HG03354 (cell line): ENCODE measurements around the gene TAF9B.
A peak's percentile ranks its signal among the peaks of the same experiment; 100 is the strongest.
"Not testable (repeated sequence)": the region's sequence is repeated elsewhere in the genome, so short reads cannot be mapped to it uniquely, and the experiment has no call there.

Experiments
- ATAC-seq: cut with Tn5 transposase; IDR thresholded peaks from one replicate; pipeline ENCODE4 v1.9.1; 2021; ENCODE audit warnings: mild to moderate bottlenecking; ENCODE audit not compliant: unreplicated experiment, poor library complexity, severe bottlenecking

The TAF9B gene, protein sequence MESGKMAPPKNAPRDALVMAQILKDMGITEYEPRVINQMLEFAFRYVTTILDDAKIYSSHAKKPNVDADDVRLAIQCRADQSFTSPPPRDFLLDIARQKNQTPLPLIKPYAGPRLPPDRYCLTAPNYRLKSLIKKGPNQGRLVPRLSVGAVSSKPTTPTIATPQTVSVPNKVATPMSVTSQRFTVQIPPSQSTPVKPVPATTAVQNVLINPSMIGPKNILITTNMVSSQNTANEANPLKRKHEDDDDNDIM

DNA sequence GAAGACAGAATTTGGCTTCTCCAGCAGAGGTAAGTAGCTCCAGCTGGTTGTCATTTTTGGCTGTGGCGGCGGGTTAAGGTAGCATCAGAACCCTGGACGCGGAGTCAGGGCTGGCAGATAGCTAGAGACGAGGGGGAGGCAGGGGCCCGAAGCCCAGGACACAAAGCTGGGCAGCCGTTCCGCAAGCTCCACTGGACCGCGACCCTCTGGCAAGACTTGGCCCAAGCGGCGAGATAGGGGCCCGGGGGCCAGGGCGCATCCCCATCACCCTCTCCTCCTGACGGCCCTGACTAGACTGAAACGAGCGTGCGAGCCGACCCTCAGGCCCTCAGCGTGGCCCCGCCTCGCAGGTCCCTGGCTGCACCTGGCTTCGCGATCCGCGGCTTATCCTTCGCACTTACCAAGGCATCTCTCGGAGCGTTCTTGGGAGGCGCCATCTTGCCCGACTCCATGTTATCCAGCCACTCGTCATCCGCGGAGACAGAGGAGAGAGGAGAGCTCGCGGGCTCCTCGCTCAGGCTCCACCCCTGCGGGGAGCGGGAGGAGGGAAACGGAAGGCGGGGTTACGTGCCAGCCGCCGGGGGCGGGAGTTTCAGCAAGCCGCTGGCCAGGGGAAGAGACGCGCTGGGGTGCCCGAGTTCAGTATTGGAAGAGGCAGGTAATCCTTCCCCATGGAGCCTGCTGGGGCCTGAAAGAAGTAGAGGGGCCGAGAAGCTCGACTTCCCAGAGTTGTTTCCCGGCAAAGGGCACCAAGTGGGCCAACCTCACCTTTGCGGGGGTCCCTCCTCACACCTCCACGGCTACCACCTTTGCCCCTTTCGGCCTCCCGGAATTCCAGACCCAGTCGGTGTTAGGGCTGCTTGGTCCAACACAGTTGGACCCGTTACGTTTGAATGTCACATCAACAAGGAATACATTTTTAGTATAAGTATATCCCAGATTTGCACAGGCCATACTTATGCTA is at the start of gene TAF9B:
Gene TAF9B (minus strand): TSS at position 491 of the 964 bp plus-strand sequence. CDS start 39 bp downstream, at position 452.
- ATAC-seq: peak; percentile 95

DNA sequence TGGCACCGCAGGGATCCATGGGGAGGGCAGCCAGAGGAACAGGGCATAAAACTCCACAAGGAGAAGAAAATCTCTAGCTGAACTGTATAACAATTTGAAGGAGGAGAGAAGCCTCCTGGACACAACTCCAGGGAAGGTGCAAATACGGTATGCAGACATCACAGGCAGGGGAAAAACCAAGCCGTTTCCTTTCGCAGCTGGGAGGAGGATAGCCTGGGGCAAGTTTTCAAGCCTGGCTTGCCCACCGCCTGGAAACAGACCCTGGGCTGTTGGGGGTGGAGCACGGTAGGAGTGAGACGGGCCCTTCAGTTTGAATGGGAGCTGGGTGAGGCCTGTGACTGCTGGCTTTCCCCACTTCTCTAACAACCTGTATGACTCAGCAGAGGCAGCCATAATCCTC is 43.4 kb upstream of the TAF9B start:
- ATAC-seq: no peak

DNA sequence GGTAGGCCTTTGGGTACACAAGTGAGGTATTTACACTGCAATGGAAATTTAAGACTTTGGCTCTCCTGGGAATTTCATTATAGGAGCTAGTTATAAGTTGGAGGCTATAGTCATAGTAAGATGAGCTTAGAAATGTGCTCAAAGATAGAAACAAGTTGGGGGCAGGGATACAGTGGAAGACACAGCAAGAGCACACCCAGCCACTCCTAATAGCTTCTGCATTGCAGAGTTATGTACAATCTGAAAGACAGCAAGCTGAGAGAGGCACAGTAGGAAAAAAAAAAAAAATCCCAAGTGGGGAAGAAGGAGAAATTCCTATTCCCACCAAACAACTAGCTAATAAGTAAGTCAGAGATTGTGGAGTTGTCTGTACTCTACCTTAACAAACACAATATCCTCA is 41.9 kb upstream of the TAF9B start:
- no peak for ATAC-seq

DNA sequence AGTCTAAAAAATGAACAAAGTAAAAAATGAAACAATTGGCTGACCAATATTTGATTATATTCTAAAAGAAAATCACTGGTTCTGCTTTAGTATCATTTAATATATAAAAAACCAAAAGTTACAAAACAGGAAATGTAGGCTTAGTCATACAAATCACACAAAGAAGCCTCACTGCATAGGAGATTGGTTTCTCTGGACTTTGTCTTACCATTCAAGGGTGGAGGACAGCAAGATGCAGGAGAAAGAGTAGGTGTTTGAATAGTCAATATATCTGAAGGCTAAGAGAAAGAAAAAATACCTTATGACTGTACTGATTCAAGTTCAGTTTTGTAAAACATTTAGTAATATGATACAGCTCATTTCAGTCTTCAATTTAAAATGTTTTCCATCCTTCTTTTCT is 28.6 kb upstream of the TAF9B start:
- no peak for ATAC-seq

DNA sequence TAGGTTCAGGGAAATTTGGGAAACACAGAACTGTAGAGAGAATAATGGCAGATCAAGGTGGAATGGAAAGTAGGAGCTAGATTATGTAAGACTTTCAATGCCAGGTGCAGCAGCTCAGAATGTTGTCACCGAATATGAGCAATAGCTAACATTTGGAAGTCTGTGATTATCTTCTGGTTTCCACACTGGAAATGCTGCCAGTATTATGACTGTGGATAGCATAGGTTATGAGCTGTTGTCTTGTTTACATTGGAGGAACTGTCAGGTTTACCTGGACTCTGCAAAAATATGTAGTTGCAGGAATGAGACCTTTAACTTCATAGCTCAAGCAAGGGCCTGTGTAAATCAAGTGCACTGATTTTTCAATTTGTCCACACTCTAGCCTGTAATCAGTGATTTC is 26.0 kb upstream of the TAF9B start:
- ATAC-seq: no peak

DNA sequence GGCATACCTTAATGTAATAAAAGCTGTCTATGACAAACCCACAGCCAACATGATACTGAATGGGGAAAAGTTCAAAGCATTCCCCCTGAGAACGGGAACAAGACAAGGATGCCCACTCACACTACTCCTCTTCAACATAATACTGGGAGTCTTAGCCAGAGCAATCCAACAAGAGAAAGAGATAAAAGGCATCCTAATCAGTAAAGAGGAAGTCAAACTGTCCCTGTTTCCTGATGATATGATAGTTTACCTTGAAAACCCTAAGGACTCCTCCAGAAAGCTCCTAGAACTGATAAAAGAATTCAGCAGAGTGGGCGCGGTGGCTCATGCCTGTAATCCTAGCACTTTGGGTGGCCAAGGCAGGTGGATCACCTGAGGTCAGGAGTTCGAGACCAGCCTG is 23.7 kb upstream of the TAF9B start:
- ATAC-seq: not testable (repeated sequence)

DNA sequence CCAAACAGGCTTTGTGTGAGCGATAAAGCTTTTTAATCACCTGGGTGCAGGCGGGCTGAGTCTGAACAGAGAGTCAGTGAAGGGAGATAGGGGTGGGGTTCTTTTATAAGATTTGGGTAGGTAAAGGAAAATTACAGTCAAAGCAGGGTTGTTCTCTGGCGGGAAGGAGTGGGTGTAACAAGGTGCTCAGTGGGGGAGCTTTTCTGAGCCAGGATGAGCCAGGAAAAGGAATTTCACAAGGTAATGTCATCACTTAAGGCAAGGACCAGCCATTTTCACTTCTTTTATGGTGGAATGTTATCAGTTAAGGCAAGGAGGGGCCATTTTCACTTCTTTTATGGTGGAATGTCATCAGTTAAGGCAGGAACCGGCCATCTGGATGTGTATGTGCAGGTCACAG is 21.3 kb upstream of the TAF9B start:
- not testable (repeated sequence) for ATAC-seq

DNA sequence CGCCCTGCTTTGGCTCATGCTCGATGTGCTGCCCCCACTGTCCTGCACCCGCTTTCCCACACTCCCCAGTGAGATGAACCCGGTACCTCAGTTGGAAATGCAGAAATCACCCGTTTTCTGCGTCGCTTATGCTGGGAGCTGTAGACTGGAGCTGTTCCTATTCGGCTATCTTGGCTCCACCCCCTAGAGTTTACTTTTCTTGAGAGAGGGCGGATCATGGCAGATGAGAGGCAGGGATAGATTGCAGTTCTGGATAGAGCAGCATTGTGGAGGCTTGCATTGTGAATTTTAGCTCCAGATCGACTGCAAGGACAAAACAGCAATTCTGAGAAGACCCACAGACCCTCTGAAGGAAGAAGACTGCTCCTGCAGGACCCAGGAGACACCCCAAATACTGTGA is 18.4 kb upstream of the TAF9B start:
- ATAC-seq: not testable (repeated sequence)

DNA sequence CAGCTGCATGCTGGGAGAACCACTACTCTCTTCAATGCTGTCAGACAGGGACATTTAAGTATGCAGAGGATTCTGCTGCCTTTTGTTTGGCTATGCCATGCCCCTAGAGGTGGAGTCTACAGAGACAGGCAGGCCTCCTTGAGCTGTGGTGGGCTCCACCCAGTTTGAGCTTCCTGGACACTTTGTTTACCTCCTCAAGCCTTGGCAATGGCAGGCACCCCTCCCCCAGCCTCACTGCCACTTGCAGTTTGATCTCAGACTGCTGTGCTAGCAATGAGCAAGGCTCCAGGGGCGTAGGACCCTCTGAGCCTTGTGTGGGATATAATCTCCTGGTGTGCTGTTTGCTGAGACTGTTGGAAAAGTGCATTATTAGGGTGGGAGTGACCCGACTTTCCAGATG is 17.9 kb upstream of the TAF9B start:
- not testable (repeated sequence) for ATAC-seq

DNA sequence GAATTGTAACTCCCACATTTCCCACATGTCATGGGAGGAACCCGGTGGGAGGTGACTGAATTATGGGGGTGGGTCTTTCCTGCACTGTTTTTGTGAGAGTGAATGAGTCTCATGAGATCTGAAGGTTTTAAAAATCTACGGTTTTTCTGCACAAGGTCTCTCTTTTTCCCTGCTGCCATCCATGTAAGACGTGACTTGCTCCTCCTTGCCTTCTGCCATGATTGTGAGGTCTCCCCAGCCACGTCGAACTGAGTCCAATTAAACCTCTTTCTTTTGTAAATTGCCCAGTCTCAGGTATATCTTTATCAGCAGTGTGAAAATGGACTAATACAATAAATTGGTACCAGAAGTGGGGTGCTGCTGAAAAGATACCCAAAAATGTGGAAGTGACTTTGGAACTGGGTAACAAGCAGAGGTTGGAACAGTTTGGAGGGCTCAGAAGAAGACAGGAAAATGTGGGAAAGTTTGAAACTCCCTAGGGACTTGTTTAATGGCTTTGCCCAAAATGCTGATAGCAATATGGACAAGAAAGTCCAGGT is 7.6 kb upstream of the TAF9B start:
- ATAC-seq: not testable (repeated sequence)

DNA sequence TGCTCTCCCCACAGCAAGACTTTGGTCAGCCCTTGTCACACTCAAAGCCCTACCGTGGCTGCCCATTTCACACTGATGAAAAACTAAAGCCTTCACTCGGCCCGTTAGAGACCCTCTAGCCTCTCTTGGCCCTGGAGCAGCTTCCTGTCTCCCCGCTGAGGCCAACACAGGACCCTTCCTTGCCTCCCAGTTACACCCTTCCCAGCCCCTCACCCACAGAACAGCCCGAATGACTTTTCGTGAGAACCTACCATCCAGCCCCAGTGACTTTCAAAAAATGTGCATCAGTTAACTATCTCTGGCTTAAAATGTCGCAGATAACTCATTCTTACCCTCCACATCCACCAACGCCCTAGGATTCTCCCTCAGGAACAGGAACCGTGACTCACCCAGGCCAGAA is 756 bp upstream of the TAF9B start:
- ATAC-seq: no peak

DNA sequence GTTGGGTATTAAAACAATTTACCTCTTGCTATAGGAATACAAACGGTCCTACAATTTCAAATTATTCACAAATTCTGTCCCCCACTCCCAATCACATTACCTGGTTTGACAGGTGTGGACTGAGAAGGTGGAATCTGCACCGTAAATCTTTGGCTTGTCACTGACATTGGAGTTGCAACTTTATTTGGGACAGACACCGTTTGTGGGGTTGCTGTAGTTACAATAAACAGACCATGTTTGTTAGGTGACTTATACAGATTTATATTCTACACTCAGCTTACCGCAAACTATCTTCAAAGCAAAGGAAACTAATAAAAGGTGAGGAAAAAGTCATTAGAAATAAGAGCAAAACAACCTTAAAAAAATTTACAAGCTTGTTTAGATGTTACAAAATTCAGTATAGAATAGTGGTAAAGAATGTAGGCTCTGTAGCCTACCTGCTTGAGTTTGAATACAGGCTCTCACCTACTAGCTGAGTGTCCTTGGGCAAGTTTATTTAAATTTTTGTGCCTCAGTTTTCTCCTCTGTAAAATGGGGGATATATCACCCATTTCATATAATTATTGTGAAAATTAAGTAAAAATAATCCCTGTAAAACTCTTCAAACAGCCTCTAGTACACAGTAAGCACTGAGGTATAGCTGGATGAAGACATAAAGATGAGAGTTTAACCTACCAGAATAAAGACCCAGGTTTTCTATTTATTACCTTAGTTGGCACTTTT is 6.1 kb downstream of the TAF9B start:
- ATAC-seq: no peak

DNA sequence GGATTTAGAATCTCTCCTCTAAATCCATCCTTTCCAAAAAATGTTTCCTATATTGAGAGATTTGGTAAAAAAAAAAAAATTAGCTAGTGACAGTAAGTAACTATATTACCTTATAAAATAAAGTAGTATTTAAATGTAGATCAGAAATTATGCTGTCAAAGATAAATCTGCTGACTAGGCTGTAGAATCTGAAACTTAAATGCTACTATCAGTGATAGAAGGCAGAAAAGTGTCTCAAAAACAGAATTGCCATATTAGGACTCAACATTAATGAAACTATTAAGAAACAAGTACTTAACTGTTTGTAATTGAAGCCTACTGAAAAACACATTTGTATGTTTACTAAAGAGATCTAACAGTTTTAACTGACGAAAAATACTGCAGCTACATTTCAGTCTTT is 8.3 kb downstream of the TAF9B start:
- ATAC-seq: no peak

DNA sequence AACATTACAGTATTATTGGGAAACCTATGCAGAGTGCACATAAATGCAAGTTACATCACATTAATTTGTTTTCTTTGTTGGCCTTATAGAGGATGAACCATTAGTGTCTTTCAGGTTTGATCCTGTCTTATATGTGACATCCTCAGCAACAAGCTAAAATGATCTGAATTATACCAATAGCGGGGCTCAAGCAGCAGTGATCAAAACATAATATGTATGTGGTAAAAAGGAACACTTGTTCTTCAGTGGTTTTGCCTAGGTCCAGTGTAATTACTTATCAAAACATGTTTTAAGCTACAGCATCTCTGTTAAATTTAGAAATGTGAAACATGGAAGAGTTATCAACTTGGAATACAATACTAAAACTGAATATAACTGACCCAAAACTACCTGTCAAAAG is 9.1 kb downstream of the TAF9B start:
- ATAC-seq: no peak

DNA sequence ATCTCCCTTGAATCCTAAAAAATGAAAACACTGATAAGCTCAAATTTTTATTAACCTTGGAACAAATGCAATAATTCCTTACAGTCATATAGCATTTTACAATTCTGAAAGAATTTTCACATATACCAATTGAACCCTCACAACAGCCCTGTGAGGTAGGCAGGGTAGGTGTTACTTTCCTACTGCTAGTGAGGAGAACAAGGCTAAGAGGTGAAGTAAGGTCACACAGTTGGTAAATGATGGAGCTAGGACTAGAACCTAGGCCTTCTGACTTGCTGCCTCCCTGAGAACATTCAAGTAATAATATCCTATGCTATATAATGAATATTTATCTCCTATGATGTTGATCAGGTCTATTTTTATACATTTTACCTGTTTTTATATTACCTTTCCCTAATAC is 9.7 kb downstream of the TAF9B start:
- no peak for ATAC-seq

DNA sequence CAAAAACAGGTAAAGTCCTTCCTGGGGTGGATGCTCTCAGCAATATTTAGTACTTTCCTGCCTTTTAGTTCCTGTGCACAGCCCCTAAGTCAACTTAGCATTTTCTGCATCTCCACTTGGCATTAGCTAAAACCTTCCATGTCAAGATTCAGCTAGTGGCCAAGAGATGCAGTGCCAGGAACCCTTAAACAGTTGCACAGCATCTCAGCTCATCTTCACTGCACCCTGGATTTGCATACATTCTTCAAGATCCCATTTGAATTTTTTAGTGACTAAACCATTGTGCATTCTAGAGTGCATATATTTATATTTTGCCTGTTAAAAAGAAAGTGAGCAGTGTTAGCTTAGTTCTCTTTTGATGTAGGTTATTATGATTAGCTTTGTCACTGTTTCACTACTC is 13.7 kb downstream of the TAF9B start:
- ATAC-seq: not testable (repeated sequence)

DNA sequence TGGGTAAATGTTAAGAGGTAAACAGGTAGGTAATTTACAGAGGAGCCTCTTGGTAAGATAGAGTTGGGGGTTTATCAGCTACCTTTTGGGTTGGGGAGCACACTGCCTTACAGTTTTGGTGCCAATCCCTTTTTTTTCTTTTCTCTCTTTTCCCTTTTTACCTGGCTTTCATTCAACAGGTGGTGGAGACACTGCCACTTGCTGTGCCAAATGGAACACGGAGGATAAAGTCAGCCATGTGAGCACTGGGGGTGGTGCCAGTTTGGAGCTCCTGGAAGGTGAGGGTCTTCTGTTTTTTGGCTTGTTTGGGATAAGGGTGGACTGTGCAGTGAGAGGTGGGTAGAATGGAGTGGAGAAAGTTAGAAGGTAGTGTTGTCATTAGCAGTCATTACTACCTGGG is 14.3 kb downstream of the TAF9B start:
- ATAC-seq: no peak

DNA sequence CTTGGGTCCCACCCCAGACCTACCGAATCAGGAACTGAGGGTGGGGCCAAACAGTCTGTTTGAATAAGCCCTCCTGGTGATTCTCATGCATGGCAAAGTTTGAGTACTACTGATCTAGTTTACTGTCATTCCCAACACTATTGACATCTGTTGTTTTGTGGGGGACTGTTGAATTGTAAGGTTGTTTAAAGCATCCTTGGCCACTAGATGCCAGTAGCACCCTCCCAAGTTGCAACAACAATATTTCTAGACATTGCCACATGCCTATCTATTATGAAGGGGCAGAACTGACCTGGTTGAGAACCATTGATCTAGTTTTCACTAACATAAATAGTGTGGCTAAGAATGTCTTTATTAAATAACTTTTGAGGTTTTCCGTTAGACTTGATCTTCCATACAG is 15.1 kb downstream of the TAF9B start:
- ATAC-seq: no peak

DNA sequence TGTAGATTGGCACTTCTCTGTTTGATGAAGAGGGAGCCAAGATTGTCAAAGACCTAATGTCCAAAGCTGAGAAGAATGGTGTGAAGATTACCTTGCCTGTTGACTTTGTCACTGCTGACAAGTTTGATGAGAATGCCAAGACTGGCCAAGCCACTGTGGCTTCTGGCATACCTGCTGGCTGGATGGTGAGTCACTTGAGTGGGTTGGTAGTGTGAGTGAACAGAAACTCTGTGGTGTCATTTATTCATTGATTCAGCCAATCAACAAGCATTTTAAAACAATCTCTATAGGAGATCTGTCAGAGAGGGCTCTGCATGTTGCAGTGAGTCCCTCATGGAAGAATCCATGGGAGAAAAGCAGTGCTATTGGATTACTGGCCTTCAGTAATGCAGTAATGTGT is 16.3 kb downstream of the TAF9B start:
- no peak for ATAC-seq

DNA sequence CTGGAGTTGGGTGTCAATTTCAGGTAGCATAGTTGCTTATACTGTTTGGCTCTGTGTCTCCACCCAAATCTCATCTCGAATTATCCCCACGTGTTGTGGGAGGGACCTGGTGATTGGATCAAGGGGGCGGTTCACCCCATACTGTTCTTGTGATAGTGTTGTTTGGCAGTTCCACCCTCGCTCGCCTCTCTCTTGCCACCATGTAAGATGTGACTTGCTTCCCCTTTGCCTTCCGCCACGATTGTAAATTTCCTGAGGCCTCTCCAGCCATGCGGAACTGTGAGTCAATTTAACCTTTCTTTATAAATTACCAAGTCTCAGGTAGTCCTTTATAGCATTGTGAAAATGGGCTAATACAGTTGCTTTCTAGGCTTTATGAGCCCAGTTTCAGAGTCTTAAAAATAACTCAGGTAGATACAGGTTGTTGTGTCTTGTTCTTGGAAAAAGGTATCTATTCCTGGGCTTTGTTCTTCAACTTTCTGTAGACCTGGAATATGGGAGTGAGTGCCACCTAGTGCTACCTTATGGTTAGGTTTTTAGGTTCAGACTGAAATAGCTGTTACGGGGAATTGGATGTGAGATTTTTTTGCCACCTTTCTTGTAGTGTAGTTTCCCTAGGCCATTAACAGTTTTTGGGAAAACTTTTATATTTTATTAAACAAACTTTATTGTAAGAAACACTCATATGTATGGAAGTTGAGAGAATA is 19.8 kb downstream of the TAF9B start:
- ATAC-seq: no peak
